RPMI8226 (cell line): ENCODE measurements around the gene PSMB3.
"Not testable (repeated sequence)": the region's sequence is repeated elsewhere in the genome, so short reads cannot be mapped to it uniquely, and the experiment has no call there.

Experiments
- DNase-seq: peaks from one replicate; pipeline ENCODE4 v3.0.0-alpha.2; 2015

The PSMB3 gene

GRCh38 chr17:38750044-38750311 lies 2.6 kb upstream of the PSMB3 start:
- DNase-seq: no peak

- DNase-seq: peak; percentile 61
Observed at GRCh38 chr17:38750312-38751121, 2.0 kb upstream of the PSMB3 start.

- DNase-seq: no peak
Observed at GRCh38 chr17:38751144-38751807, 1.3 kb upstream of the PSMB3 start.

GRCh38 chr17:38751808-38752307 lies 683 bp upstream of the PSMB3 start:
- peak; percentile 84 for DNase-seq

- DNase-seq: no peak
Observed at GRCh38 chr17:38753071-38753506, 548 bp downstream of the PSMB3 start.

GRCh38 chr17:38761612-38762011 lies 9.1 kb downstream of the PSMB3 start:
- DNase-seq: peak; percentile 30

- no peak for DNase-seq
Observed at GRCh38 chr17:38762231-38762630, 9.7 kb downstream of the PSMB3 start.

GRCh38 chr17:38766341-38766740 lies 13.8 kb downstream of the PSMB3 start:
- no peak for DNase-seq

GRCh38 chr17:38768417-38768816 lies 15.9 kb downstream of the PSMB3 start:
- no peak for DNase-seq

GRCh38 chr17:38773258-38773657 lies 20.7 kb downstream of the PSMB3 start:
- DNase-seq: no peak

- DNase-seq: no peak
Observed at GRCh38 chr17:38777641-38778250, 25.2 kb downstream of the PSMB3 start.

- DNase-seq: no peak
Observed at GRCh38 chr17:38779965-38780752, 27.6 kb downstream of the PSMB3 start.

- DNase-seq: no peak
Observed at GRCh38 chr17:38783227-38783626, 30.7 kb downstream of the PSMB3 start.

- DNase-seq: no peak
Observed at GRCh38 chr17:38786372-38786771, 33.8 kb downstream of the PSMB3 start.

GRCh38 chr17:38787999-38788398 lies 35.5 kb downstream of the PSMB3 start:
- DNase-seq: not testable (repeated sequence)

- DNase-seq: no peak
Observed at GRCh38 chr17:38789185-38789584, 36.6 kb downstream of the PSMB3 start.

GRCh38 chr17:38790148-38790707 lies 37.7 kb downstream of the PSMB3 start:
- DNase-seq: not testable (repeated sequence)

- DNase-seq: no peak
Observed at GRCh38 chr17:38791162-38791561, 38.6 kb downstream of the PSMB3 start.

GRCh38 chr17:38794221-38794620 lies 41.7 kb downstream of the PSMB3 start:
- DNase-seq: no peak

GRCh38 chr17:38796451-38797157 lies 44.1 kb downstream of the PSMB3 start:
- no peak for DNase-seq

- no peak for DNase-seq
Observed at GRCh38 chr17:38797158-38797490, 44.6 kb downstream of the PSMB3 start.

- DNase-seq: no peak
Observed at GRCh38 chr17:38797828-38798227, 45.3 kb downstream of the PSMB3 start.
